Epithelial cell of esophagus (primary cell): ENCODE data around the gene GSTO2.
"Not testable (repeated sequence)": the region's sequence is repeated elsewhere in the genome, so short reads cannot be mapped to it uniquely, and the experiment has no call there.

ENCODE experiments used
- DNase-seq: peaks from one replicate; pipeline ENCODE4 v3.0.0; 2010; ENCODE audit warnings: low read depth
- H3K4me3 ChIP-seq: 2 replicates; pipeline ENCODE4 v1.5.1; 2011; ENCODE audit warnings: mild to moderate bottlenecking, low read length, control low read depth
- CTCF ChIP-seq: IDR thresholded peaks from 2 replicates; pipeline ENCODE4 v1.5.1; 2011; ENCODE audit warnings: low read depth, mild to moderate bottlenecking, low read length, control low read depth, inconsistent platforms; ENCODE audit not compliant: insufficient read depth; ENCODE audit errors: missing control alignments

The GSTO2 gene

GRCh38 chr10:104233817-104234216, 35.2 kb upstream of the GSTO2 start:
- DNase-seq, result no peak
- H3K4me3 ChIP-seq, result no peak overlapping the region
- no peak for TF ChIP-seq CTCF

- H3K4me3 ChIP-seq, result no peak overlapping the region
- TF ChIP-seq CTCF, result no peak
- no peak for DNase-seq
Observed at GRCh38 chr10:104234934-104235333, 34.0 kb upstream of the GSTO2 start.

GRCh38 chr10:104235801-104236200, 33.2 kb upstream of the GSTO2 start:
- H3K4me3 ChIP-seq, result no peak overlapping the region
- no peak for TF ChIP-seq CTCF
- no peak for DNase-seq

GRCh38 chr10:104240078-104240477, 28.9 kb upstream of the GSTO2 start:
- H3K4me3 ChIP-seq, result no peak overlapping the region
- TF ChIP-seq CTCF, result no peak
- no peak for DNase-seq

GRCh38 chr10:104242545-104242944, 26.4 kb upstream of the GSTO2 start:
- no peak for DNase-seq
- H3K4me3 ChIP-seq, result no peak overlapping the region
- no peak for TF ChIP-seq CTCF

- not testable (repeated sequence) for H3K4me3 ChIP-seq, DNase-seq
Observed at GRCh38 chr10:104243009-104243408, 26.0 kb upstream of the GSTO2 start.

GRCh38 chr10:104243512-104243911, 25.5 kb upstream of the GSTO2 start:
- DNase-seq, result no peak
- no peak overlapping the region for H3K4me3 ChIP-seq
- TF ChIP-seq CTCF, result no peak
